Mucosa of stomach (tissue), 1 donor: ENCODE measurements around the gene ZSCAN18.

ENCODE experiments used
- H3K27me3 ChIP-seq: one replicate; pipeline ENCODE4 v1.7.0; 2013; ENCODE audit warnings: mild to moderate bottlenecking, low read length; ENCODE audit not compliant: control insufficient read depth, insufficient read depth
- H3K36me3 ChIP-seq: one replicate; pipeline ENCODE4 v1.7.0; 2013; ENCODE audit warnings: low read length; ENCODE audit not compliant: control insufficient read depth, insufficient read depth
- H3K4me1 ChIP-seq: one replicate; pipeline ENCODE4 v1.7.0; 2013; ENCODE audit warnings: mild to moderate bottlenecking, low read length; ENCODE audit not compliant: control insufficient read depth, insufficient read depth
- H3K4me3 ChIP-seq: one replicate; pipeline ENCODE4 v1.7.0; 2013; ENCODE audit warnings: low read length
- H3K9ac ChIP-seq: one replicate; pipeline ENCODE4 v1.7.0; 2013; ENCODE audit warnings: mild to moderate bottlenecking, low read length, moderate library complexity
- H3K9me3 ChIP-seq: one replicate; pipeline ENCODE4 v1.7.0; 2013; ENCODE audit warnings: mild to moderate bottlenecking, low read length, moderate library complexity; ENCODE audit not compliant: control insufficient read depth
- donor health status: Pancreatic carcinoma.

Gene ZSCAN18

DNA sequence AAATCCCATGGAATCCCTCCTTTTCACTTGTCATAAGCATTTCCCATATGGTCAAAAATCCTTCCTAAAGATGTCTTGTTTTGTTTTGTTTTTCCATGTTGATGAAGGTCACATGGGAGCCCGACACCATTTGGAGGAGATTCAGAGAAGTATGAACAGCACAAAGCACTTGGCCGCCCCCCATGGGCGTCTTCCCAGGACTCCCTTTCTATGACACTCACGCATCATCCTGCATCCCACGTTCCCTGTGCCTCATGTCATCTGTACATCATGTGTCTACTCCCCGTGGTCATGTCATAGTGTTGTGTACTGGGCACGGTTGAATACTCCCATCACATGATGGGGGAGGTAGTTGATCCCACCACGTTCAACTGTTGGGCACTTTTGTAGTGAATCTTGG lies 62.2 kb downstream of the ZSCAN18 start:
- Histone ChIP-seq H3K4me3 (no peak overlapping the region), H3K9ac (no peak overlapping the region), H3K4me1 (no peaks in the 10 kb centered on the region), H3K36me3 (no peaks in the 10 kb centered on the region), H3K9me3 (peaks cover 4% of the 10 kb centered on the region), H3K27me3 (no peaks in the 10 kb centered on the region)

DNA sequence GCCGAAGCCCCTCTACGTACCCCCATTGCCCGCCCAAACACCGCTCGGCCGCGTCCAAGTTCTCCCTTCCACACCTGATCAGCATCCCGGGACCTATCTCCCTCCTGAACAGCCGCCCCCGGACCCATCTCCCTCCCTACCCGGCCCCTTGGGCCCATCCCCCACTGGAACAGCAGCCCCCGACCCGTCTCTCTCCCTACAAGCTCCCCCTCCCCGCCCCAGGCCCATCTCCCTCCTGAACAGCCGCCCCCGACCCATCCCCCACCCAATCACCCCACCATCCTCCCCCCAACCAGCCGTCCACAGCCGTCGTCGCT lies 63.6 kb downstream of the ZSCAN18 start:
- H3K4me1 ChIP-seq: no peaks in the 10 kb centered on the region
- H3K9me3 ChIP-seq: peaks cover 4% of the 10 kb centered on the region
- no peak overlapping the region for H3K9ac ChIP-seq
- no peaks in the 10 kb centered on the region for H3K36me3 ChIP-seq
- no peaks in the 10 kb centered on the region for H3K27me3 ChIP-seq
- no peak overlapping the region for H3K4me3 ChIP-seq
